Left hindlimb (tissue), 1 donor: ENCODE data around the gene MOB3C.

ENCODE experiments used
- DNase-seq: peaks from one replicate; pipeline ENCODE4 v3.0.0-alpha.2; 2018

MOB3C gene

DNA sequence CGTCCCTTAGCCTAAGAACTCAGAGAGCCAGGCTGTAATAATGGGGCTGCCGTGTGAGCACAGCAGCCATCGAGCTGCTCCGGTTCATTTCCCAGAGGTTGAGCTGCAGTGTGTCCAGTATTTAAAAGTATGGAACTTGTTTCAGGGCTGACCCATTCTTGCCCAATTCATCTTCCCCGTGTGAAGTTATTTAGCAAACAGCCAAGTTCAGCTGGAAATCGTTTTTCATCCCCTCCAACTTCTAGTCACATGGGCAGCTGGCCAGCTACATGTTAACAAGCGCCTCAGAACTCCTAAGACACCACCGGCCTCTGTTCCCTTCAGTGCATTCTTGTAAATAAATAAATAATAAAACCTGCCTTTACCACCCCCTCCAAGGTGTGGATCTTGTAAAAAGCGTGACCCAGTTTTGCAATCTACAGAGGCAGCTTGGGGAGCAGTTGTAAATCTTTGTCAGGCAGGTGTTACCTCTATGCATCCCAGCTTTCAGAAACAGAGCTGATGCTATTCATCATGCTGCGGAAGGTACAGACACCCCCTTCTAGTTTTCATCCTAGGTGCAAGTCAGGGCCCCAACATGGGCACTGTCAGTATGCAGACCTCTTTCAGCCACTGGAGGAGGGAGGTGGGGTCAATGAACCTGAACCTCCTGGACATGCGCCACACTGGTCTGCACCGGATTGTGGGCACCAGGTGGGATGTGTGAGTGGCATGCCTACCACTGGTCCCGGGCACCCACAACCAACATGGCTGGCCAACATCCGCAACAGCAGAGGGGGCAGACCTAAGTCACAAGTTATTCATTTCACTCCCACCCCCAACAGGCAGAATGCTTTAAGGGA lies 46.5 kb downstream of the MOB3C start:
- DNase-seq: no peak

DNA sequence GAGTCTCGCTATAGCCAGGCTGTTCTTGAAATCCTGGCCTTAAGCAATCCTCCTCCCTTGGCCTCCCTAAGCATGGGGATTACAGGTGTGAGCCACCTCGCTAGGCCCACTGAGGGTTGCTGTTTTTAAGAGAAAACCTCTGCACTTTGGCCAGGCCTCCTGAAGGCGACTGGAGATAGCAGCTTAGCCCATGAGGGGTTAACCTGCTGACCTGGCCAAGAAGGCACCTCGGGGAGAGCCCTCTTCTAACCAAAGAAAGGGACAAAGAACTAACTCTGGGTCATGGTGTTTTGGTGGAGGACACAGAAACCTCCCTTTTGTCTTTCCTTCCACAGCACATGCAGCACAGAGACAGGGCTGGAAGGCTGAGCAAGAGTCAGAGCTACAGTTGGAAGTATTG lies 47.5 kb downstream of the MOB3C start:
- DNase-seq: no peak

- no peak for DNase-seq
Observed at GRCh38 chr1:46568461-46568891, 48.1 kb downstream of the MOB3C start.

- DNase-seq: no peak
Observed at GRCh38 chr1:46563341-46563740, 53.3 kb downstream of the MOB3C start.

- DNase-seq: no peak
Observed at GRCh38 chr1:46562498-46562897, 54.1 kb downstream of the MOB3C start.

- DNase-seq: no peak
Observed at GRCh38 chr1:46558966-46559365, 57.6 kb downstream of the MOB3C start.

GRCh38 chr1:46558141-46558963 lies 58.3 kb downstream of the MOB3C start:
- DNase-seq: no peak
